NT2/D1 (cell line): ENCODE results near the gene PLA2G12B.

Experiments
- SUZ12 ChIP-seq: IDR thresholded peaks from 2 replicates; pipeline ENCODE4 v1.6.1; 2011; ENCODE audit not compliant: insufficient read length, insufficient read depth; ENCODE audit errors: extremely low read depth
- ZNF274 ChIP-seq: IDR thresholded peaks from 2 replicates; pipeline ENCODE4 v1.6.1; 2011; ENCODE audit warnings: mild to moderate bottlenecking, low read depth, low read length

- TF ChIP-seq ZNF274 (no peak), SUZ12 (no peak)
These were observed 49.2 kb upstream of the PLA2G12B start for GRCh38 chr10:73003822-73004221.
